GM21360 (cell line): ENCODE results near the gene SLC4A1AP.
"Not testable (repeated sequence)": the region's sequence is repeated elsewhere in the genome, so short reads cannot be mapped to it uniquely, and the experiment has no call there.

Experiments
- ATAC-seq: cut with Tn5 transposase; IDR thresholded peaks from one replicate; pipeline ENCODE4 v1.9.1; 2021; ENCODE audit warnings: mild to moderate bottlenecking, moderate library complexity; ENCODE audit not compliant: unreplicated experiment

The SLC4A1AP gene

GRCh38 chr2:27652341-27652740 lies 11.3 kb upstream of the SLC4A1AP start:
- no peak for ATAC-seq

DNA sequence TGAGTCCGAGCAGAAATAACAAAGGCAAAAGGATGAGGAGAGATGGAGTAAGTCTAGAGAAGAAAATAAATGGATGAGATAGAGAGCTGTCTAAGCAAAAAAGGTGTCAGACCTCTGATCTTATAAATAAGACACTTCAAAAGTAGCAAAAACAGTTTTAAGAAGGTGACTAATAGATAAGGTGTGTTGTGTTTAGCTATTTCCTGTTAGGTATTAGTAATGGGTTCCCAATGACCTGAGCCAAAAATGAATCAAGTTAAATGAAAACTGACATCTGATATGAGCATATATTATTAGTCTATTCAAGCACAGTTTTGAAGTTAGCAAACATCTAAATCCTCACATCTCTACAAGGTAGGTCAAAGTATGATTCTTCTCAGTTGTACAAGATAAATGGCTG lies 10.9 kb upstream of the SLC4A1AP start:
- no peak for ATAC-seq

DNA sequence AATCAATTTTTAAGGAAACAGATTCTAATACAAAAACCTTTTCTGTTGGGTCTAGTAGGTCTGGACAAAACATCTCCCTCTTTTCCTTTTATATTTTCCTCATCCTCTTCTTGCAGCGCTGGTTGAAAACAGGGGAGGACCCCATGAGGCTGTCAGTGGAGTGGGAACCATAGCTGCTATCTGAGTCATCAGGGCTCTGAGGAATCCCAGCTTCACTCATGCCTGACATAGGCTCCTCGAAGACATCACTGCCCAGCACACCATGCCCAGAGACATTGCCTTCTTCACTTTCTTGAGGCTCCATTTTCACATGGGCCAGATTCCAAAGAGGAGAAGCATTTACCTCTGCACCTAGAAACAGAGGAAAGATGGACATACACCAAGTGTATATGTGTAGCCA lies 10.3 kb upstream of the SLC4A1AP start:
- no peak for ATAC-seq

GRCh38 chr2:27655155-27655951 lies 8.3 kb upstream of the SLC4A1AP start:
- ATAC-seq: no peak

GRCh38 chr2:27661371-27661770 lies 2.3 kb upstream of the SLC4A1AP start:
- ATAC-seq: no peak

DNA sequence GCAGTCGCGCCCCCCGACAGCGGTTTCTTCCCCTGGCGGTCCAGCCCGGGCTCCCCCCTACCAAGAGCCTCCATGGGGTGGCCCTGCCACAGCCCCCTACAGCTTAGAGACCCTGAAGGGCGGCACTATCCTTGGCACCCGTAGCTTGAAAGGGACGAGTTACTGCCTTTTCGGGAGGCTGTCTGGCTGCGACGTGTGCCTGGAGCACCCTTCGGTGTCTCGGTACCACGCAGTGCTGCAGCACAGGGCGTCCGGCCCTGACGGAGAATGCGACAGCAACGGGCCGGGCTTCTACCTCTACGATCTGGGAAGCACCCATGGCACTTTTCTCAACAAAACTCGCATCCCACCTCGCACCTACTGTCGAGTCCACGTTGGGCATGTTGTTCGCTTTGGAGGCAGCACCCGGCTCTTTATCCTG lies 475 bp downstream of the SLC4A1AP start:
- peak; percentile 5 for ATAC-seq

DNA sequence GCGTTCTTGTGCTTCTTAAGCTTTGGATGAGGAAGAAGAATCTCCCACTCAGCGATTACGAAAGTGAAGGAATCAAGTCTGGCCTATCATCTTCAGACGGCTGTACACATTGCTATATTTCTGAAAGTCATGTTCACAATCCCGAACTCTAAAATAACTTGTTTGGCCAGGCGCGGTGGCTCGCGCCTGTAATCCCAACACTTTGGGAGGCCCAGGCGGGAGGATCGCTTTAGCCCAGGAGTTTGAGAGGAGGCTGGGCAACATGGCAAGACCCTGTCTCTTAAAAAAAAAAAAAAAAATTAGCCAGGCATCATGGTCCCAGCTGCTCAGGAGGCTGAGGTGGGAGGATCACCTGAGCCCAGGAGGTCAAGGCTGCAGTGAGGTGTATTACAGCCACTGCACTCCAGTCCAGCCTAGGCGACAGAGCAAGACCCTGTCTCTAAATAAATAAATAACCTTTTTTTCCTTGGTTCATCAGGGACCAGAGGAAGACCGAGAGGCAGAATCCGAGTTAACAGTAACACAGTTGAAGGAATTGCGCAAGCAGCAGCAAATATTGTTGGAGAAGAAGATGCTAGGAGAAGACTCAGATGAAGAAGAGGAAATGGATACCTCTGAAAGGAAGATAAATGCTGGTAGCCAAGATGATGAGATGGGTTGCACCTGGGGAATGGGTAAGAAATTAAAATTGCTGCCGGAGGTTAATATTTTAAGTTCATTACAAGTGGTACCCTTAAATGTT lies 1.1 kb downstream of the SLC4A1AP start:
- ATAC-seq: no peak

GRCh38 chr2:27667446-27667845 lies 3.8 kb downstream of the SLC4A1AP start:
- ATAC-seq: no peak

GRCh38 chr2:27671235-27671634 lies 7.5 kb downstream of the SLC4A1AP start:
- no peak for ATAC-seq

DNA sequence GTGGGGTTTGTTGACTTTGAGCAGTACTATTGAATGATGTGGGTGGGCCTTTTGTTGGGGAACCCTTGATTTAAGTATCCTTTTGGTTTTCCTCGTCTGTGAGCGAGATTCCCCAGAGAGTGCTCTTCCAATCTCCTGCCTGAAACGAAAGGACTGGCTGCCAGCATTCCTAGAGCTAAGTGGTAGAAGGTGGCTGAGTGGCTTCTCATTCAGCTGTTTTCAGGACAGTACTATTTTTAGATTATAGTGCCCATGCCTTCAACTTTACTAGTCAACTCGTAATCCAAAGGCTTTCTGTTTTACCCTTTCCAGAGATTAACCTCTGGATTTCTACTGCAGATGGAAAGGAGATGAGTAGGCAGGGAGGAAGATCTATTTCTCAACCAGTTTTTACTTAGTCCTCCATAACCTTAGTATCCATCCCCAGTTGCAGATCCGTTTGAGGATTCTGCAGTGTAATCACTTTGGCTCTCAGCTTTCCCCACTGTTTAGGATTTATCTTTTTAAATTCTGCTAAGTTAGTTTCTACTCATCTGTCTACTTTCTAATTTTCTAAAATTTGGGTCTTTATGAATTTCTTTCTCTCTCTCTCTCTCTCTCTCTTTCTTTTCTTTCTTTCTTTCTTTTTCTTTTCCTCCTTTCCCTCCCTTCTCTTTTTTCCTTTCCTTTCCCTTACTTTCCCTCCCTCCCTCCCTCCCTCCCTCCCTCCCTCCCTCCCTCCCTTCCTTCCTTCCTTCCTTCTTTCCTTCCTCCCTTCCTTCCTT lies 9.2 kb downstream of the SLC4A1AP start:
- no peak for ATAC-seq

DNA sequence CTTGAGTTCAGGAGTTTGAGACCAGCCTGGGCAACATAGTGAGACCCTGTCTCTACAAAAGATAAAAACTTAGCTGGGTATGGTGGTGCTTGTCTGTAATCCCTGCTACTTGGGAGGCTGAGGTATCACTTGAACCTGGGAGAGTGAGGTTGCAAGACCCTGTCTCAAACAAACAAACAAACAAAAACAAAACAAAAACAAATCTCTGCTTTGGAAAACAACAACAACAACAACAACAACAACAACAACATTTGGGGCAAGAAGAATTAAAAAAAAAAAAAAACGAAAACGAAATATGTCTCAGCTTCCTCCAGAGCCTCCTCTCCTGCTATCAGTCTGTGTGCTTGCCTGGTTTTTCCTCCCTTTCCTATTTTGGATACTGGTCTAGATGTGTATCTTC lies 16.9 kb downstream of the SLC4A1AP start:
- no peak for ATAC-seq

DNA sequence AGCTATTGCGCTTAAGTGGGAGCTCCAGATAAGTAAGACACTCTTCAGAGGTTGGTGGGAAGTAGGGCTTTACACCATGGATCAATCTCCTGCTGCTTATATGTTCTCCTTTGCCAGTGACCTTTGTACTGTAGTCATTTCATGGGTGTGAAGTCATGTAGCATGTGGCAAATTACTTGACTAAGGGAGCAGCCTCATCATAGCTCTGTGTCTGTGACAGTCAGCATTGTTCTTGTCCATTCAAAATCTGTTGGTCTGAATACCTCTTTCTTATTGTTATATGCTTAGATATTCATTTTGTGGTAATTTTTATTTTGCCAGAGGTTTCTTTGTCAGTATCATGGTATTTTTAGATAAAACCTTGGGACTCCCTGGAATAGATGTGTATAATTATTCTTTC lies 18.2 kb downstream of the SLC4A1AP start:
- no peak for ATAC-seq

- ATAC-seq: not testable (repeated sequence)
Measured at GRCh38 chr2:27682334-27682771, 18.7 kb downstream of the SLC4A1AP start.

DNA sequence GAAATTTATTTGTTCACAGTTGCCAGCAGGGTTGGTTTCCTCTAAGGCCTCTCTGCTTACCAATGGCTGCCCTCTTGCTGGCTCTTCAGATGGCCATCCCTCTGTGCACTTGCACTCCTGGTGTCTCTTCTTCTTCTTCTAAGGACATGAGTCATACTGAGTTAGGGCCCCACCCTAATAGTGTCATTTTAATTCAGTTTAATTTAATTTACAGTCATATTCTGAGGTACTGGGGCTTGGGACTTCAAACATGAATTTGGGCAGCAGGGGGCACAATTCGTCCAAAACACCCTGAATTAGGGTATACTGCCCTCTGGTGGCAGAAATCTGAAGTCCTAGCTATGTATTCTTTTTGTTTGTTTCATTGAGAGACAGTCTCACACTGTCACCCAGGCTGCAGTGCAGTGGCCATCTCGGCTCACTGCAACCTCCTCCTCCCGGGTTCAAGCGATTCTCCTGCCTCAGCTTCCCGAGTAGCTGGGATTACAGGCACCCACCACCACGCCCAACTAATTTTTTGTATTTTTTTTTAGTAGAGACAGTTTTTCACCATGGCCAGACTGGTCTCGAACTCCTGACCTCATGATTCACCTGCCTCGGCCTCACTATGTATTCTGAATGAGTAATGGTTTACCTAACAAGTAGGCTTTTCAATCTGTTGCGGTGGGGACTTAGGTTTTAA lies 19.8 kb downstream of the SLC4A1AP start:
- peak; percentile 79 for ATAC-seq

DNA sequence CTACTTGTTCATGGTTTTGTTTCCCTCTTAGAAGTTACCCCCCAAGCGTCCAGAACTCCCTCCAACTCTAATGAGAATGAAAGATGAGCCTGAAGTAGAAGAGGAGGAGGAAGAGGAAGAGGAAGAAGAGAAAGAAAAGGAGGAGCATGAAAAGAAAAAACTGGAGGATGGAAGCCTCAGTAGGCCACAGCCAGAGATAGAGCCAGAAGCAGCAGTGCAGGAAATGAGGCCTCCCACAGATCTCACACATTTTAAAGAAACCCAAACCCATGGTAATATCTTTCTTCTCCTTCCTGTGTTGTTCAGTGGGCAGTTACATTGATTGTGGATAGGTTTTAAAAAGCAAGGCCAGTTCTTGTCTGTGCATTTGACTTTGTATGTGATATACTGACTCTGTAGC lies 21.3 kb downstream of the SLC4A1AP start:
- not testable (repeated sequence) for ATAC-seq

DNA sequence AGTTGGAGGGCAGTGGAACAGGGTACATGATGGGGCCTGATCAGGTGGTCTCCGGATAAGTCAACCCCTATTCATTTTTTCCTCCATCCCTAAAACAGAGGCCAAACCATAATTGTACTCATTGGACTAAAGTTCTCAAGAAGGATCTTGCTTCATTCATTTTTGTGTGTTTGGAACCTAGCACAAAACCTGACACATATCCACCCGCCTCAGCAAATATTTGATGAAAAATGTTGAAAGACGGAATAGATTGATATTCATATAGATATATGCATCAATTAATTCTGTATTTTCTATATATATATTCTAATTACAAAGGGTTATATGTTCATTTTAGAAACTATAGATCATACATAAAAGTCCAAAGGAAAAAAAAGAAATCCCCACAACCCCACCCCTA lies 21.9 kb downstream of the SLC4A1AP start:
- no peak for ATAC-seq

- no peak for ATAC-seq
Measured at GRCh38 chr2:27687232-27687631, 23.5 kb downstream of the SLC4A1AP start.

- ATAC-seq: no peak
Measured at GRCh38 chr2:27689424-27689823, 25.7 kb downstream of the SLC4A1AP start.

DNA sequence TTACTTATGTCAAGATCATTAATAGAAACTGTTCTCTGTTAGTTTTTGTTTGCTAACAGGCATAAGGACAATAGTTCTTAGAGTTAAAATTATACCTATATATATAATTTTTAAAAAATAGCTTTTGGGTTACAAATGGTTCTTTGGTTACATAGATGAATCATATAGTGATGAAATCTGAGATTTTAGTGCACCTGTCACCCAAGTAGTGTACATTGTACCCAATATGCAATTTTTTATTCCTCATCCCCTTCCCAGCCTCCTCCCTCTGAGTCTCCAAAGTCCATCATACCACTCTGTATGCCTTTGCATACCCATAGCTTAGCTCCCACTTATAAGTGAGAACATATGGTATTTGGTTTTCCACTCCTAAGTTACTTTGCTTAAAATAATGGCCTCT lies 26.4 kb downstream of the SLC4A1AP start:
- no peak for ATAC-seq

GRCh38 chr2:27697660-27698059 lies 34.0 kb downstream of the SLC4A1AP start:
- ATAC-seq: no peak

GRCh38 chr2:27701676-27702075 lies 38.0 kb downstream of the SLC4A1AP start:
- no peak for ATAC-seq
